Muscle of arm (tissue), 12 donors: ENCODE results near the gene KCNJ12. TPM values are rescaled to one million over a fixed set of nuclear protein-coding genes. Genes with fewer than 3 reads are reported as not detected.
A peak's percentile ranks its signal among the peaks of the same experiment; 100 is the strongest.
"Not testable (repeated sequence)": the region's sequence is repeated elsewhere in the genome, so short reads cannot be mapped to it uniquely, and the experiment has no call there.

Experiments
- DNase-seq: peaks from one replicate; pipeline ENCODE4 v3.0.0-alpha.2; 2013
- polyA plus RNA-seq, 12 donors: library from polyadenylated mRNA; unstranded; fragments of 120-200 nt; gene quantifications; one replicate each; pipeline ENCODE4 v1.2.1, GENCODE V29; 2013; ENCODE audit not compliant: insufficient read length in 12 of 12

KCNJ12 gene
- polyA plus RNA-seq, 12 donors = 2.6 to 20.1 (median 8.9) TPM; not detected in 1

DNA sequence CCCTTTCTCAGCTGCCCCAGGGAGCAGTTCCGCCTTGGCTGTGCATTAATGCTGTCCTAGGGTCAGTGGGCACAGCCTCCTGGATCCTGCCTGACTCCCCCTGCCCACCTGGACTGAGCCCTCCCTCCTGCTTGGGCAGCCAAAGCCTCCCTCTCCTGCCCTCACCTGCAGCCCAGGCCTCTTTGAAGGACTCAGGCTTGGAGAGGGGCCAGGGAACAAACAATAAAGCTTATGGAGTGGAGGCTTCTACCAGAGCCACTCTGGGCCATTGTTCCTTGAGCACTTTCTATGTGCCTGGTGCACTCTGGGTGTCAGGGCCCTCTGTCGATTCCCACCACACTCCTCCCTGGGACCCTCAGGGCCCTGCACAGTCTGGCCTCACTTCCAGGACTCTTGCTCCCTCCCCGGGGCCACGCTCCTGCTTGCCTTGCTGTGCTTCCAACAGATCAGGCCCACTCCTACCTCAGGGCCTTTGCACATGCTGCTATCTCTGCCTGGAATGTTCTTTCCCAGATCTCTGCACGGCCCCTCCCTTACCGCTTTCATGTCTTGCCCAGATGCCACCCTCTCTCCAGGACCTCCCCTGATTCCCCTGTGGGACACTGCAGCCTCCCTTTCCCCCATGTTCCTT is 5.0 kb downstream of the KCNJ12 start:
- DNase-seq = no peak

GRCh38 chr17:21382560-21383495 is 6.7 kb downstream of the KCNJ12 start:
- DNase-seq = no peak

DNA sequence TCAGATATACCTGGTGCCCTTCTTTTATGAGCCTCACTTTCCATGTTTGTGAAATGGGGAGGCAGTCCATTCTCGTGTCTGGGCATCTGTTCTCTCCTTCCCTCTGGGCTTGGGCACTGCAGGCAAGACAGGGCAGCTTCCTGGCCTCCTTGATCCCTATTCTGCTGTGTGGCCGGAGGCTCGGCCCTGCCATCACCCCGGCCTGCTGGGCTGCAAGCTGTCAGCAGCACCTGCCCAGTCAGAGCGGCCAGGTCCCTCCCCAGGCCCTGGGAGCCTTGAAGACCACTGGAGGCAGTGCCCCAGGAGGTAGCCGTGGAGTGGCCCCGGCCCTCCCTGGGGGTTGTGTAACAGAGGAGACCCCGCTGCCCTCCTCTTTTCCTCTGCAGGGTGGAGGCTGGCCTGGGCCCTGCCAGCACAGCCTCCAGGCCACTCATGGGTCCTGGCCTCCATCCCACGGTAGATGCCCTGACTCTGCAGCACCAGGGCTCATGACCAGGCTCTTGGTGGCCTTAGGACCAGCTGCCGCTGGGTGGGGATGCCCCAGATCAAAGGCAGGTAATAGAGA is 9.2 kb downstream of the KCNJ12 start:
- DNase-seq = no peak

- DNase-seq = no peak
Measured at GRCh38 chr17:21387616-21388015, 11.5 kb downstream of the KCNJ12 start.

GRCh38 chr17:21388066-21388465 is 11.9 kb downstream of the KCNJ12 start:
- no peak for DNase-seq

DNA sequence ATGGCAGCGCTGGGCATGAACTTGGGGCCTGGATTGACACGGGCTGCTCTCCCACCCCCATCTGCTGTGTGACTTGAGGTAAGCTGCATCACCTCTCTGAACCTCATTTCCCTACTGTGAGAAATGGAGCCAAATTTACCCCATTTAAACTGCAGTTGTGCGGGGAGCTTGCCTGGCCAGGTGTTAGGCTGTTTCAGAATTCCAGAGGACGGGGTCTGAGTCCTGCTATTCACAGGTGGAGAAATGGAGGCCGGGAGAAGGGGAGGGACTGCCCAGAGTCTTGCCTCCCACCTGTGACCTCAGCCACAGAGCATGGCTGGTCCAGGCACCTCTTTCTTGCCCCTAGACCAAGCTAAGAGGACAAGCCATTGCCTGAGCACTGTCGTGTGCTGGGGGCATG is 12.8 kb downstream of the KCNJ12 start:
- no peak for DNase-seq

DNA sequence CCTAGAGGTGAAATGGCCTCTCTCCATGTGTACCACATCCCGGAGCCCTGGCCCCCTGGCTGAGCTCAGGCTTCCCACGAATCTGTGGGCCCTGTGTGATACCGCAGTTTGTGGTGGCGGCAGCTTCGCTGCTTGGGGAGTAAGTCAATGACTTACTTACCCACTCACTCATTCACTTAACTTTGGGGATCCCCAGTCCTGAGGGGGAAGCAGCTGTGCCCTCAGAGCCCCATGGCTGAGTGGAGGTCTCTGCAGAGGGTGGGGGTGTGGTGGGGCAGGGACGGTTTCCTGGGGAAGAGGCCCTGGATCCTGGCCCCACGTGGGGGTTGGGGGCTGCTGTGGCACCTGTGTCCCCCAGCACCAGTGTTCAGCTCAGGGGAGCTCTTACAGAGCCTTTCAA is 13.2 kb downstream of the KCNJ12 start:
- no peak for DNase-seq

GRCh38 chr17:21390294-21390693 is 14.1 kb downstream of the KCNJ12 start:
- DNase-seq = no peak

- no peak for DNase-seq
Measured at GRCh38 chr17:21392266-21392665, 16.1 kb downstream of the KCNJ12 start.

GRCh38 chr17:21394265-21394664 is 18.1 kb downstream of the KCNJ12 start:
- DNase-seq = no peak

DNA sequence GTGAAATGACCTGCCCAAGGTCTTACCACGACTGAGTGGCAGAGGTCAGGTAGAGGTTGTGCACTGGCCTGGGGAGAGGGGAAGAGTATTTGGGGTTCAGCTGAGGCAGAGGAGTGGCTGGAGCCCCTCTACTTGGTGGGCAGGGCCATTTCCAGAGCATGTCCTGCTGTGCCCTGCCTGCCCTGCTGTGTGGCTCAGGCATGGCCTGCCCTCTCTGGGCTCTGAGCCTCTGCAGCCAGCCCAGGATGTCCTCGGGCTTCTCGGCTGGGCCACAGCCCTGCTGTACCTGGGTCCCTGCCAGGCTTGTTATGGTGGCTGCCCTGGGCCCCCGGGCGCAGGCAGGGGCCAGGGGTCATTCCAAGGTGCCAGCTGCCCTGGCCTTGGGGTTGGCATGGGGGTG is 19.6 kb downstream of the KCNJ12 start:
- DNase-seq = no peak

GRCh38 chr17:21396237-21396636 is 20.1 kb downstream of the KCNJ12 start:
- no peak for DNase-seq

DNA sequence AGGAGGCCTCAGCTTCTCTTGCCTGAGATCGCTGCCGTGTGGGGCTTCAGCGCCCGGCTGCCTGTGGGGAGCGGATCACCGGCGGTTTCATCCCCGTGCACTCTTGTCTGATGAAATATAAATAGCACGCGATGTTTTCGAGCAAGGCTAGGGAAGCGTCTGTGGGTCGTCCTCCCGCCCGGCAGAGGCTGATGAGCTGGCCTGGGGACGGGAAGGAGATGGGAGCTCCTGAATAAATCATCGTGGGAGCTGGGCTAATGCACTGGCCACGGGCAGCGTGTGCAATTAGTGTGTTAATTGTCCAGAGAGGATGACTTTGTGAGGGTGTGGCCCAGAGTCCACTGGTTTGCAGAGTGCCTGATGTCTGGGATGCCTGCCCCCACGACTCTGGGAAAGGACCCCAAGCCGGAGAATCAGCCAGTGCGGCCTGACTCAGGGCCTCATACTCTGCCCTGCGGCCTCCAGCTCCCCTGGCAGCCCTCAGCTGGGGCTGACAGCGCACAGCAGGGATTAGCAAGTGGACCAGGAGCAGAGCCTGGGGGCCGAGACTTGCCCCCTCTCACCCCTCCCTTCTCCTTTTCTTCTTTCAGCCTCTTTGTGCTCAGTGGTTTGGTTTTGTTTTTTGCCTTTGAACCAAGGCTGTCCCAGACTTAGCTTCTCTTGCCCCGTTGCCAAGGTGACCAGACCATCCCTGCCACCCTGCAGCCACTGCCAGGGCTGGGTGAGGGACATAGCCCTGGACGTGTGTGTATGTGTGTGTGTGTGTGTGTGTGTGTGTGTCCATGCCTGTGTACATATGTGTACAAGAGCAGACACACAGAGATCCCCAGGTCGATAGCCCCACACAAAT is 21.4 kb downstream of the KCNJ12 start:
- DNase-seq = no peak

- no peak for DNase-seq
Measured at GRCh38 chr17:21399474-21400186, 23.5 kb downstream of the KCNJ12 start.

- not testable (repeated sequence) for DNase-seq
Measured at GRCh38 chr17:21400187-21400569, 24.0 kb downstream of the KCNJ12 start.

- DNase-seq = no peak
Measured at GRCh38 chr17:21400816-21401593, 24.8 kb downstream of the KCNJ12 start.

GRCh38 chr17:21402166-21402571 is 26.0 kb downstream of the KCNJ12 start:
- peak; percentile 45 for DNase-seq

GRCh38 chr17:21402926-21403325 is 26.8 kb downstream of the KCNJ12 start:
- not testable (repeated sequence) for DNase-seq

GRCh38 chr17:21404106-21404505 is 27.9 kb downstream of the KCNJ12 start:
- DNase-seq = not testable (repeated sequence)

GRCh38 chr17:21404539-21404938 is 28.4 kb downstream of the KCNJ12 start:
- DNase-seq = not testable (repeated sequence)
